GM23338 (cell line): ENCODE measurements around the gene MACROD1. TPM values are rescaled to one million over a fixed set of nuclear protein-coding genes. Genes with fewer than 3 reads are reported as not detected.

Source experiments
- ATAC-seq: fragments of 200-7000 bp; cut with Tn5 transposase; 3 replicates; pipeline ENCODE4 v1.9.1; 2020
- DNase-seq: peaks from one replicate; pipeline ENCODE4 v3.0.0-alpha.2; 2015; ENCODE audit warnings: low spot score
- H2AFZ ChIP-seq: fragments of 200-600 bp; sonication (generic); 2 replicates; pipeline ENCODE4 v1.8.0; 2016; ENCODE audit warnings: antibody characterized with exemption, mild to moderate bottlenecking, moderate library complexity
- H3F3A ChIP-seq: fragments of 200-600 bp; sonication (generic); replicated peaks from 2 replicates; pipeline ENCODE4 v1.8.0; 2017; ENCODE audit warnings: antibody characterized with exemption, mixed run types, low read depth
- H3K27ac ChIP-seq: fragments of 200-600 bp; sonication (generic); 2 replicates; pipeline ENCODE4 v1.6.1; 2016; ENCODE audit warnings: low read depth
- H3K27me3 ChIP-seq: fragments of 200-600 bp; sonication (generic); 2 replicates; pipeline ENCODE4 v1.8.0; 2016; ENCODE audit warnings: mild to moderate bottlenecking, mixed run types, moderate library complexity; ENCODE audit not compliant: insufficient read depth
- H3K36me3 ChIP-seq: fragments of 200-600 bp; sonication (generic); 2 replicates; pipeline ENCODE4 v1.8.0; 2016; ENCODE audit warnings: mild to moderate bottlenecking; ENCODE audit not compliant: insufficient read depth
- H3K4me1 ChIP-seq: fragments of 200-600 bp; sonication (generic); 2 replicates; pipeline ENCODE4 v1.8.0; 2016; ENCODE audit warnings: mild to moderate bottlenecking, moderate library complexity; ENCODE audit not compliant: insufficient read depth
- H3K4me2 ChIP-seq: fragments of 200-600 bp; sonication (generic); 2 replicates; pipeline ENCODE4 v1.7.1; 2017; ENCODE audit warnings: mixed run types
- H3K4me3 ChIP-seq: fragments of 200-600 bp; sonication (generic); 2 replicates; pipeline ENCODE4 v1.6.1; 2016; ENCODE audit warnings: mixed run types
- H3K79me2 ChIP-seq: fragments of 200-600 bp; sonication (generic); replicated peaks from 2 replicates; pipeline ENCODE4 v1.8.0; 2017; ENCODE audit warnings: mild to moderate bottlenecking; ENCODE audit not compliant: insufficient read depth
- H3K9me2 ChIP-seq: fragments of 200-600 bp; sonication (generic); 2 replicates; pipeline ENCODE4 v1.8.0; 2017; ENCODE audit not compliant: insufficient read depth
- H4K20me1 ChIP-seq: fragments of 200-600 bp; sonication (generic); replicated peaks from 2 replicates; pipeline ENCODE4 v1.8.0; 2017; ENCODE audit warnings: mild to moderate bottlenecking; ENCODE audit not compliant: insufficient read depth
- H3K27ac Mint-ChIP-seq: 2 replicates; pipeline ENCODE4 v1.8.0; 2020; ENCODE audit warnings: inconsistent platforms, mild to moderate bottlenecking, moderate library complexity, mixed read lengths
- H3K27me3 Mint-ChIP-seq: 3 replicates; pipeline ENCODE4 v1.8.0; 2022; ENCODE audit warnings: low read depth, mild to moderate bottlenecking, moderate library complexity, mixed read lengths, inconsistent platforms; ENCODE audit not compliant: insufficient read depth, poor library complexity
- H3K36me3 Mint-ChIP-seq: 3 replicates; pipeline ENCODE4 v1.8.0; 2021; ENCODE audit warnings: low read depth, mild to moderate bottlenecking, inconsistent platforms, moderate library complexity, mixed read lengths
- H3K4me1 Mint-ChIP-seq: 3 replicates; pipeline ENCODE4 v1.8.0; 2020; ENCODE audit warnings: mild to moderate bottlenecking, inconsistent platforms, mixed read lengths
- H3K4me3 Mint-ChIP-seq: 3 replicates; pipeline ENCODE4 v1.8.0; 2021; ENCODE audit warnings: moderate library complexity, mild to moderate bottlenecking, inconsistent platforms, mixed read lengths
- H3K9me3 Mint-ChIP-seq: 3 replicates; pipeline ENCODE4 v1.8.0; 2020; ENCODE audit warnings: moderate library complexity, mild to moderate bottlenecking, inconsistent platforms, mixed read lengths
- CREB1 ChIP-seq: fragments of 250-450 bp; sonication (Bioruptor Pico); IDR thresholded peaks from 2 replicates; pipeline ENCODE4 v1.5.0; 2020; ENCODE audit warnings: low read depth, mild to moderate bottlenecking, moderate library complexity
- CTCF ChIP-seq, 2 experiments: fragments of 200-600 bp in 1 of 2; sonication (generic) in 1 of 2; conservative IDR thresholded peaks; 2 replicates each; pipeline versions ENCODE4 v1.5.1 to v1.6.1; 2016 to 2017; ENCODE audit warnings: antibody characterized with exemption in 2 of 2, low read depth in 2 of 2, mild to moderate bottlenecking in 2 of 2, moderate library complexity in 1 of 2
- JUNB ChIP-seq: IDR thresholded peaks from one replicate; pipeline ENCODE4 v1.6.1; 2016; ENCODE audit warnings: antibody characterized with exemption; ENCODE audit not compliant: unreplicated experiment
- NANOG ChIP-seq: IDR thresholded peaks from 2 replicates; pipeline ENCODE4 v1.6.1; 2016; ENCODE audit warnings: antibody characterized with exemption, borderline replicate concordance
- POLR2AphosphoS5 ChIP-seq: IDR thresholded peaks from 2 replicates; pipeline ENCODE4 v1.6.1; 2016; ENCODE audit warnings: antibody characterized with exemption, low read depth
- REST ChIP-seq: IDR thresholded peaks from one replicate; pipeline ENCODE4 v1.6.1; 2018; ENCODE audit warnings: antibody characterized with exemption; ENCODE audit not compliant: unreplicated experiment
- ZNF114 ChIP-seq: fragments of 250-450 bp; sonication (Bioruptor Pico); IDR thresholded peaks from 2 replicates; pipeline ENCODE4 v1.5.0; 2020; ENCODE audit warnings: mild to moderate bottlenecking, moderate library complexity
- ZNF331 ChIP-seq: fragments of 250-450 bp; sonication (Bioruptor Pico); IDR thresholded peaks from 2 replicates; pipeline ENCODE4 v1.5.0; 2020; ENCODE audit warnings: low read depth, mild to moderate bottlenecking, moderate library complexity
- ZNF462 ChIP-seq: fragments of 250-450 bp; sonication (Bioruptor Pico); IDR thresholded peaks from 2 replicates; pipeline ENCODE4 v1.5.0; 2020; ENCODE audit warnings: mild to moderate bottlenecking, moderate library complexity
- polyA plus RNA-seq: library from polyadenylated mRNA; unstranded; fragments of >200 nt; fragmentation: Nextera tagmentation; extraction: Ambion mirVana; gene quantifications from 2 replicates; pipeline ENCODE4 v1.2.1, GENCODE V29; 2016
- total RNA-seq: library from RNA; depleted of rRNA; stranded (reverse); fragments of >200 nt; shearing (Covaris generic); gene quantifications from 2 replicates; pipeline ENCODE4 v1.2.3, GENCODE V29; 2014

Gene MACROD1
- total and polyA plus RNA-seq, 2 experiments from 2014 or later, result 33.0 to 51.6 TPM

GRCh38 chr11:64042301-64042700 is 123.6 kb downstream of the MACROD1 start (continued):
- TF ChIP-seq CTCF (conservative IDR thresholded peaks at IDR 0.05; ENCODE audit: low read depth in 2 of 2), result no peak

- no peak overlapping the region for H2AFZ ChIP-seq
- H3K9me2 ChIP-seq, result no peaks in the 10 kb centered on the region
- H3K27ac ChIP-seq, result no peak overlapping the region
- Mint-ChIP-seq H3K4me1 (peaks cover 12% of the 10 kb centered on the region), H3K27ac (no peak overlapping the region), H3K36me3 (no peaks in the 10 kb centered on the region), H3K27me3 (peaks cover 77% of the 10 kb centered on the region), H3K4me3 (no peak overlapping the region), H3K9me3 (no peaks in the 10 kb centered on the region)
- peaks cover 100% of the 10 kb centered on the region for H3K27me3 ChIP-seq
- no peak overlapping the region for H3K4me3 ChIP-seq
- H3K79me2 ChIP-seq, result no peaks in the 10 kb centered on the region
- H4K20me1 ChIP-seq, result peaks cover 8% of the 10 kb centered on the region; the same call in 1 of the 2 replicates
- H3F3A ChIP-seq, result 0 out of 2 replicates have a peak, but pooled peaks cover 8% of the 10 kb centered on the region
- H3K4me1 ChIP-seq, result peaks cover 11% of the 10 kb centered on the region; the same call in 1 of the 2 replicates
- ATAC-seq (no peak), DNase-seq (no peak)
- H3K4me2 ChIP-seq, result no peak overlapping the region
- TF ChIP-seq ZNF331 (CRISPR knock-in tag), result no peak
- TF ChIP-seq ZNF114 (CRISPR knock-in tag), result no peak
- TF ChIP-seq NANOG, result no peak
- no peak for TF ChIP-seq REST
- no peak for TF ChIP-seq ZNF462 (CRISPR knock-in tag)
- TF ChIP-seq CREB1 (CRISPR knock-in tag), result no peak
- TF ChIP-seq POLR2AphosphoS5, result no peak
- no peak for TF ChIP-seq JUNB
- no peaks in the 10 kb centered on the region for H3K36me3 ChIP-seq
Observed at GRCh38 chr11:64041846-64042245, 124.1 kb downstream of the MACROD1 start.
